GM19238 (cell line): ENCODE measurements around the gene IGFBP5.

Source experiments
- DNase-seq: peaks from one replicate; pipeline ENCODE4 v3.0.0; 2011; ENCODE audit warnings: low spot score; ENCODE audit not compliant: insufficient read length

IGFBP5 gene

GRCh38 chr2:216645636-216645950 is 49.8 kb downstream of the IGFBP5 start:
- DNase-seq = no peak

GRCh38 chr2:216644842-216645635 is 50.3 kb downstream of the IGFBP5 start:
- no peak for DNase-seq

DNA sequence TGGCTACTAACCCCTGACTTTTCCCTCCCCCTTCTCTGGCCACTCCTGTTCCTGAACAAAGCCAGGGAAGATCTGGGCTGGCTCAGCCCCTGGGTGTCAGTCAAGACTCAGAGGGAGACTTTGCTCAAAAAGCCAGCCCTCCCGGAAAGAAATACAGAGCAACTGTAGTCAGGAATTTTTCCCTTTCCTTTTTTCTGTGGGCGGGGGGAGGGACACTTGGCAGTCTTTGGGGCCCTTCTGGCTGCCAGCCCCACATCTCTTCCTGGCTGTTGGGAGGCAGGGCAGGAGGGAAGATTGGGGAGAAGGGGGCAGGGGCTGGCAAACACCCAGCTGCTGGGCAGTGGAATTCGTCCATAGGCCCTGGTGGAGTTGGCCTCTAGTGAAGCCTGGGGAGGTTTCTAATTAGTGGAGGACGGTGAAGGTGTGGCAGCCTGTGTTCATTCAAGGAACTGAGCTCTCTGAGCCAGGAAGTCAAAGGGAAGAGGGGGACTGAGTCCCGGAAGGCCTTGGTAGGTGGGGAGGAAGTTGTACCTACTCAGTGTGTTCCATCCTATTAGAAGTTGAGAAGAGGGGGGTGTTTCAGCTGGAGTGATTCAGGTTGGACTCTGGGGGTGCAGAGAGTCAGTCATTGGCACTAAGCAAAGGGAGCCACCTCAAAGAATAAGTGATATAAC is 51.2 kb downstream of the IGFBP5 start:
- no peak for DNase-seq

DNA sequence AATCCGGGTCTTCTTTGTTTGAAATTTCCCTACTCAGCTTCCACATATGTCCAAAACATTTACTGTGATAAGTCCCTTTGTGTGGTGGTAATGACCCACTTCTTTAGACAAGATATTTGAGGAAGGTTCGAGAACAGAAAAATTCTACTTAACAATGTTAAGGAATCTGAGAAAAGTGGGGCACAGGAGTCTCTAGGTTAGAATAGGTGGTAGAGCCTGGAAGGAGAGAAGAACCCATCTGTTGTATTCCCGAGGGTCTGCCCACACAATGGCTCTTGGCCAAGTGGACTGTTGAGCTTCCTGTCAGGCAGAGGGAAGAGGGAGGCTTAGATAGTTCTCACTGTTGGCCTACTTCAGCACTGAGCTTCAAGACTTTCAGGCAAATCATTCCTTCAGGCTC is 57.9 kb downstream of the IGFBP5 start:
- DNase-seq = no peak

DNA sequence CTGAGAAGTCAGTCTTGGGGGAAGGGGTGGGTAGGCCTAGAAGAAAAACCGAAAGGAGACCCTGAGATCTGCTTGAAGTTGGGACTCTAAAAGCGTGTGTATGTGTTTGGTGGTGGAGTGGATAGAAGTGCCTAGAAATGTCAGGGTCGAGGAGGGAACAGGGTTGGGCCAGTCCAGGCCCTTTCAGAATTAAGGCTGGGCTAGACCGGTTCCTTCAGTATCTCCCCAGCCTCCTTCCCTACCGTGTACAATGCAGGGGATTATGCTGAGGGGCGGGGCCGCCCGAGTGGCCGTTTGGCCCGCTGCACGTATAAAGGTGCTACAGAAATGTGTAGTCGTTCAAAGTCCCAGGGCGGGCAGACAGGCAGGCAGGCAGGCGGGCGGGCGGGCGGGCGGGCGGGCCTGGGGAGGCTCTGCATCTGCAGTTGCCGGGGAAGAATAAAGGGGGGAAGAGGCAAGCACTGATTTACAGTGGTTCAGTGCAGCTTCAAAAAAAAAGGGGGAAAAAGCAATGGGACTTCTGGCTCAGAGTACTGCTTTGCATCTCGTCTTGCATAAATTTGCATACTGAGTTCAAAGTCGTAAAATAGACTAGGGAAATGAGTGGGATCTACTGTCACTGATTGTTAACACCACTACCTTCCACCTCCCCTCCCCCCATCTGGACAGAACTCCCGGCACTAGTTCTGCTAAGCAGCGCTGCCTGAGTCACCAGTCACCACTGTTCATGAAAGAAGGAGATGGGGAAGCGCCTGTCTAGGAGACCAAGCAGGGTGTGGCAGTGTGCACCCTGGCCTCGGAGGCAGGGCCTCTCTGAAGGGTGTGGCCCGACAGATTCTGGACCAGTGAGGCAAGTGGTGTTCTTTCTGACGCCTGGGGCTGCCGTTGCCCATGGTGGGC is 58.5 kb downstream of the IGFBP5 start:
- no peak for DNase-seq

DNA sequence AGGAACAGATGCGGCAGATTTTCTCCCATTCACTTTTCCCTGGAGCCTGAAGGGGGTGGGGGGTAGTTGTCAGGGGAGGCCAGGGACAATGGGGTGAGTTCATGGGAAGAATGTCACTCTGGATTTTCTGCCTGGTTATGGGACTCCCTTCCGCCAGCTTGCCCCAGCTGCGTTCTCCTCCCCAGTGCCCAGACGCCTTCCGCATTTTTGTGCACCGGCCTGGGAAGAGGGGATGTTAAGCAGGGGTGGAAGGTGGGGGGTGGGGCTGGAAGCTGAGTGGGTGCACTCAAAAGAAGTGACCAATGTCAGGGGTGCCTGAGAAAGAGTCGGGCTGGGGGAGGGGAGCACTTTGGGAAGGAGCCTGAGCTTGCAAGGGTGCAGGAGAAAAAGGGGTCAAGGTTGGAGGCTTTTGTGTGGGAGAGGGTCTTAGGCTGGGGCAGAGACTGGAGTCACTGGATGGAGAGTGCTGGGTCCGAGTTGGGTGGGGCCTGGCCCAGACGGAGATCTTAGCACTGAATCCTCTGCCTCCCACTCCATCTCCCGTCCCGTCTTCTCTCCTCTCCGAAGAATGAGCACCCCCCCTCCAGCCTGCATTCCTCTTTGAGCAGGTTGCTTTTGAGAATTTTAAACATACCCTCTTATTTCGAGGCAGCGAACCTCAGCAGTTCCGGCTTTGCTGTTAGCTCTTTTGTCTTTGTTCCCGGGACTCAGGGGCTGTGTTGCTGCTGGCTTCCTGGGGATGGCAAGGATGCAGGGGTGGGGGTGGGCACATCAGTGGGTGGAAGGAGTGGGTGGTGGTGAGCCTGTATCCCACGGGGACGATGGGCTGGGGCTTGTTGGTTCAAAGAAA is 59.4 kb downstream of the IGFBP5 start:
- no peak for DNase-seq

- no peak for DNase-seq
Measured at GRCh38 chr2:216635171-216635570, 60.2 kb downstream of the IGFBP5 start.

DNA sequence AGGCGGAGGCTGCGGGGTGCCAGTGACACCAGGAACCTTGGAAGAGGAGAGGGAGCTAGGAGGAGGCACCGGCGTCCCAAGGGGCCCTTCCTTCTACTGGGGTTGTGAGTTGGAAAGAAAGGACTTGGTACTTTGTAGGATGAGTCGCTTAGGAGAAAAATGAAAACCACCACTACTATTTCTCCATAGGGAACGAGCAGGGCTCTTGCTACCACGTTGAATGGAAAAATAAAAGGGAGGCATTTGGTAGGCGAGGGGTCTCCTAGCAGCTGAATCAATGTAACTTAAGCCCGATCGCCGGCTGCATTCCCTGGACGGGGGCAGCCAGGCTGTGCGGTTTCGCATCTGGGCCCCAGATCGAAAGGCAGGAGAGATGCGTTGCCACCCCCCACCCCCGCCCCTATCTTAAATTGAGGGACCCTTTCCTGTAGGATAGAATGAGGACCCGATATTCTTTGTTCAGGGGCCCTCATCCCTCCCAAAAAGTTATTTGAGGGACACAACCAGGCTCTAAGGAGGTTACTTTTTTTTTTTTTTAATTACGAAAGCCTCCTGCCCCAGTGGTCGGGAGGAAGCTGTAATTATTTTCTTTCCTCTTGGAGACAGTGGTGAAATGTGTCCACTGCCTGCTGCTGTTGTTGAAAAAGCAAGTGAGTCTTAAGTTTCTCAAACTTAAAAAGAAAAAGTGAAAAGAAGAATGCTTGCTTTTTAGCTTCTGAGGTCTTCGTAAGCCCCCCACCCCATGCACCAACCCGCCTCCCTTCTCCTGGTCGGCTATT is 60.8 kb downstream of the IGFBP5 start:
- DNase-seq = no peak

GRCh38 chr2:216633616-216634369 is 61.6 kb downstream of the IGFBP5 start:
- DNase-seq = no peak

DNA sequence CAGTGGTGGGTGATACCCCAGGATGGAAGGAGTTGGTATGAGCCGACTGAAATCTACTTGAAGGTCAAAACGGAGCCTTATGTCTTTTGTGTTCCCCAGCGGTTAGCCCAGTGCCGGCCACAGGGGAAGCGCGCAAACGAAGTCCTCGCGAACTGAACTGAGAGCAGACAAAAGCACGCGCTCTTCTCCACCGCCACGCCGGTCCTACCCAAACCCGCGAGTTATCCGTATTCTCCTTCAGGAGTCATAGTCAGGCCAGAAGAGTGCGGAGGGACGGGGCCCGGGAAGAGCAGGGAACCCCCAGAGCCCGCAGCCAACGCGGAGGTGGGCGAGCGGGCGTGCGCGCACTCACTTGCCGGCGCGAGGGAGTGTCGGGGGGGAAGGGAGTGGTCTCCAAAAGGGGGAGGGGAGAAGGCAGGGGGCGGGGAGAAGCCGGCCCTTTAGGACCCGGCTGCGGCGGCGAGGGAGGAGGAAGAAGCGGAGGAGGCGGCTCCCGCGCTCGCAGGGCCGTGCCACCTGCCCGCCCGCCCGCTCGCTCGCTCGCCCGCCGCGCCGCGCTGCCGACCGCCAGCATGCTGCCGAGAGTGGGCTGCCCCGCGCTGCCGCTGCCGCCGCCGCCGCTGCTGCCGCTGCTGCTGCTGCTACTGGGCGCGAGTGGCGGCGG is 62.3 kb downstream of the IGFBP5 start, which contains the start of gene IGFBP2:
TSS of gene IGFBP2 (plus strand) at position 469 of the 664 bp plus-strand sequence. CDS start at position 573, 104 bp downstream.
- no peak for DNase-seq

DNA sequence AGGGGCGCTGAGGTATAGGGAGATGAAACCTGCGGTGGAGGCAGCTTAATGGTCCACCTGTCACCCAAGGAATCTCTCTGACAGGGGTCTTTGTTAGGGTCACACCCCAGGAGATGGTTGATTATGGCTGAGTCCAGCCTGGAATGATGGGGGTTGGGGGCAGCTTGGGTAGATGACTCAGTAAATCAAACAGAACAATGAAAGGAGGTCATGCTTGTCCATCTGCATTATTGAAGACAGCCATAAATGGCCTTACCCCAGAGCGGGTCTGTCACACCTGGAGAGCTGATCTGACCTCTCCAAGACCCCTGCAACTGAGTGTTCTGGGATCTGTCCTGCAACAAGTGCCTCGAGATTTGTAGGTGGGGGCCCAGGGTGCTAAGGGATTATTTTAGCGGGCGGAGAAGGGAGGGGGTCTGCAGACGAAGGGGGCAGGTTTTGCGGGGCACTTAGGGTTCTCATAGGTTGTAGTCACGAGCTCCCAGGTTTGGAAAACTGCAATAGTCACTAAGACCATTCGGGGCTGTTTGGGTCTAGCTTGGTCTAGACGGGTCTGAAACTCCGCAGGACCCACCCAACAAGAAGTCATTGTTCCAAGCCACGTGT is 62.9 kb downstream of the IGFBP5 start:
- no peak for DNase-seq

DNA sequence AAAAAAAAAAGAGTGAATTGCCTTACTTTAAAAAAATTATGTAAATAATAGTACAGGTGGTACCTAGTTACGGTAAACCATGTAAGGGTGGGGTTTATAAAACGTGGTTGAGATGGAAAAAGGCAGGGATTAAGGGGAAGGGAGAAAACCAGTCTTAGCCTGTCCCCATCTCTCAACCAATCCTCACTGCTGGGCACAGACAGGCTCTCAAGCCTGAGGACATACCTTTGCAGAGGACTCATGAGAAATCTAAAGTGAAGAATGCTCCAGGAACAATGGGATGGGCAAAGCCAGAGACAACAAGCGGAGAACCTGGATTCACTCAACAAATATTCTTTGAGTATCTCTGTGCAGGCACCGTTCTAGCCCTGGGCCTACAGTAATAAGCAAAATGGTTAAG is 65.6 kb downstream of the IGFBP5 start:
- no peak for DNase-seq

DNA sequence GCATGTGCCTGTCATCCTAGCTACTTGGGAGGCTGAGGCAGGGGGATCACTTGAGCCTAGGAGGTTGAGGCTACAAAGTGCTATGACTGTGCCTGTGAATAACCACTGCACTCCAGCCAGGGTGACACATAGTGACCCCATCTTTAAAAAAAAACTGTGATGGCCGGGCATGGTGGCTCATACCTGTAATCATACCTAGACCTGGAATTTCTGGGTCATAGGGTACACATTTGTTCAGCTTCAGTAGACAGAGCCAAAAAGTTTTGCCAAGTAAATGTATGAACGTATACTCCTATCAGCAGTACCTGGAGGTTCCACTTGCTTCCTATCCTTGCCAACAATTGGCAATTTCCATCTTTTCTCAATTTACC is 68.5 kb downstream of the IGFBP5 start:
- DNase-seq = no peak

- DNase-seq = no peak
Measured at GRCh38 chr2:216626168-216626874, 69.0 kb downstream of the IGFBP5 start.

GRCh38 chr2:216624251-216624650 is 71.1 kb downstream of the IGFBP5 start:
- no peak for DNase-seq

- DNase-seq = no peak
Measured at GRCh38 chr2:216622526-216622925, 72.8 kb downstream of the IGFBP5 start.
